Left ventricle myocardium superior (tissue), 1 donor: Measurements from ENCODE around the gene TNFRSF18. TPM values are rescaled to one million over a fixed set of nuclear protein-coding genes. Genes with fewer than 3 reads are reported as not detected.
"Not testable (repeated sequence)": the region's sequence is repeated elsewhere in the genome, so short reads cannot be mapped to it uniquely, and the experiment has no call there.

Experiments
- ATAC-seq: fragments of 200-7000 bp; cut with Tn5 transposase; one replicate; pipeline ENCODE4 v1.9.1; 2020; ENCODE audit warnings: mild to moderate bottlenecking, moderate library complexity
- DNase-seq: peaks from one replicate; pipeline ENCODE4 v3.0.0-alpha.2; 2020
- intact Hi-C: fragments of 100-400 bp; cut with micrococcal nuclease; formaldehyde crosslinking; loops from one replicate; pipeline ENCODE4 v1.11.0; 2022
- total RNA-seq: library from RNA; stranded (reverse); fragmentation: NEBNext Ultra II Directional; extraction: Animal tissue kit (Norgen Biotek cat#: 25700); gene quantifications from one replicate; pipeline ENCODE4 v1.2.1, GENCODE V29; 2021
- donor health status: DM: no; HTN: yes; CAD: no; lungs with severe emphysema.

The TNFRSF18 gene
- total RNA-seq, 1 donor from 2014 or later, result 0.32 TPM

DNA sequence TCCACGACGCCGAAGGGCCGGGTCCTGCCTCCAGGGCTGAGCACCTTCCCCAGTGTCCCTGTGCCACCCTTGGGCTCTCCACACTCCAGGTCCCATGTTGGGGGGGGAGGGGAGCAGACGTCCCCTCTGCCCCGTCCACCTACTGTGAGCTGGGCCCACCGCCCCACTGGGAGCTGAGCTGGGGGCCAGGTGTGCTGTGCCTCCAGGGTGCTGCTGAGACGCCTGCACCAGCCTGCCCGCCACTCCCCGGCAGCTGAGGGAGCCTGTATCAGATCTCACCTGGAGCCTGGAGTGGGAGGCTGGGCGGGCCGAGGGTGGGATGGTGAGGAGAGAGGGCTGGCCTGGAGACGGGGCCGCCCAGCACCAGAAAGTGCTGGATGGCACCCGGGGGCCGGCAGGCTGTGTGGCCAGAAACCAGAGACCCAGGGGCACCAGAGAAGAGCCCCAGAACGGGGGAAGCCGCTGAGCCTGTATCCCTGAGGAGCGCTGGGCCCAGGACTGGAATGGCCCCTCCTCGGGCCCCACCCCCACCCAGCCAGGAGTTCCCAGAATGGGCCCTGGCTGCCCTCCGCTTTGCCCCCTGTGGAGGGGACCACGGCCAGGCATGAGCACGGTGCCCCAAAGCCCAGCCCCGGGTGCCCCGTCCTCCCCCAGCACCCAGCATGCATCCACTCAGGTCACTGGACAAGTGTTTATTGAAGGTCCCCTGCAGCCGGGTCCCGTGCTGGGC lies 3.4 kb downstream of the TNFRSF18 start:
- ATAC-seq, result no peak
- peak; percentile 23 for DNase-seq
- intact Hi-C loops, result no loop called here

- intact Hi-C loops, result no loop called here
- DNase-seq, result peak; percentile 70
These were observed 5.2 kb downstream of the TNFRSF18 start for GRCh38 chr1:1200876-1201810.

DNA sequence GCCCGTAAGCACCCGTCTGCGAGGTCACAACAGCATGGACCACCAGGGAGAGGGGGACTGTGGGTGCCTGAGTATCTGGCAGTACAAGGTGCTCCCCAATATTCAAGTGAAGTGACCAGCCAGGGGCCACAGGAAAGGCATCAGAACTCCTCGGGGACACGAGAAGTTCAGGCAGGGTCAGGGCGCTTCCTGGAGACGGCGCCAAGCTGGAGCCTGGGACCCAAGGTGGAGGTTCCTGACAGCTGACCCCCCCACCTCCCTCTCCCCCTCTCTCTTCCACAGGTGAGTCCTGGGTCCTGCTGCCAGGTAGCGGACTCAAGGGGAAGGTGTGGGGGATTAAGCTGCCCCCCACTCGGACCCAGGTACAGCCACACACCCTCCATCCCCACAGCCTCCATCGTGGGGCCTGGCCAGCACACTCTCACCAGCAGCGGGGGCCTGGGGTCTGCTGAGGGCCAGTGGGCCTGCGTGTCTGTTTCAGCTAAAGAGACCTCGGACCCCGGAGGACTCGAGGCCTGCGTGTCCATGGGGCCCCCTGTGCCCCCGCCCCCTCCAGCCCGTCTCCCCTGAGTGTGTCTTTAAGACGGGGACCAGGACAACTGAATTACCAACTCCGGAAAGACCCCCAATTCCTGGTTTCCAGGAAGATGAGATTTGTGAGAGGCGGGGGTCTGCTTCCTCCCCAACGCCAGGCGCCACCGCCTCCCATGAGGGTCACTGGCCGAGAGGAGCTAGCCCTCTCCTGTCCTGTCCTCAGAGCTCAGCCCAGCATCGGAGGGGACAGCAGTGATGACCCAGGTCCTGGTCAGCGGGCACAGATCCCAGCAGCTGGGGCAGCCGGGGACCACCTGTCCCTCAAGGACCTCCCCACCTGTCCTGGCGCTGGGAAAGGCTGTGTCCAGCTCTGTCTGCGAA lies 6.2 kb downstream of the TNFRSF18 start:
- no peak for ATAC-seq

More at GRCh38 chr1:1200876-1201810, 5.2 kb downstream of the TNFRSF18 start:
- peak; percentile 54 for ATAC-seq

DNA sequence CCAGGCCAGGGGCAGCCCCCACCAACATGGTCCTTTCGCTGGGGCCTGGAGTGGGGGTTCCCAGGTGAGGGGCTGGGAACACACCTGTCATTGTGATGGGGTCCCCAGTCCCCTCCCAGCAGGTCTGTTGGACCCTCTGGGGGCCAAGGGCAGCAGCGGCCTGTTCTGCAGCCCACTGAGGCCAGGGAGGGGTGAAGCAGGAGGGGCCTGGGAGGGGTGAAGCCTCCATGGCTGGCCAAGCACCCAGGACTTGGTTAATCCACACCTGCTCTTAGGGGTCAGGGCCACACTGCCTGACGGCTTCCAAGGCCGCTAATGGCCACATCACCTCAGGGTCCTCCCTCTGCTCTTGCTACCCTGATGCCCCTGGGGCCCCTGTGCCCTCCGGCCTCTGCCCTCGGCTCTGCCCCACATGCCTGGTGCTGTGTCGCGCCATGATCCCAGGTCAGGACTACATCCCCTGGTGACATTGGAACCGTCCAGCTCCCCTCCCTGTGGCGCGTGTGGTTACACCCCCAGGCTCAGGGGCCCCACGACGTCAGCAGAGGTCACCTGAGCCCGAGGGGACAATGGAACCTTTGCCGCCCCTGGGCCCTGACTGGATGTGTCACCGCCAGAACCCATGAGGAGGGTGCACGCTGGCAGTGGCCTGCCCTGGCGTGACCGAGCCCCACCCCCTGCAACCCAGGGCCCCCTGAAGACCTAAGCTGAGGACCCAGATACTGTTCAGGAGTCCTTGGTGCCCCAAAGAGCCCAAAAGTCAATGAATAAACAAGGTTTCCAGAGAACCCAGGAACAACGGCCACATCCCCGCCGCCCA lies 7.0 kb downstream of the TNFRSF18 start:
- ATAC-seq, result no peak
- intact Hi-C loops, result no loop called here
- DNase-seq, result peak; percentile 23

More for the DNA sequence above, 6.2 kb downstream of the TNFRSF18 start:
- DNase-seq, result peak; percentile 22
- intact Hi-C loops, result no loop called here

DNA sequence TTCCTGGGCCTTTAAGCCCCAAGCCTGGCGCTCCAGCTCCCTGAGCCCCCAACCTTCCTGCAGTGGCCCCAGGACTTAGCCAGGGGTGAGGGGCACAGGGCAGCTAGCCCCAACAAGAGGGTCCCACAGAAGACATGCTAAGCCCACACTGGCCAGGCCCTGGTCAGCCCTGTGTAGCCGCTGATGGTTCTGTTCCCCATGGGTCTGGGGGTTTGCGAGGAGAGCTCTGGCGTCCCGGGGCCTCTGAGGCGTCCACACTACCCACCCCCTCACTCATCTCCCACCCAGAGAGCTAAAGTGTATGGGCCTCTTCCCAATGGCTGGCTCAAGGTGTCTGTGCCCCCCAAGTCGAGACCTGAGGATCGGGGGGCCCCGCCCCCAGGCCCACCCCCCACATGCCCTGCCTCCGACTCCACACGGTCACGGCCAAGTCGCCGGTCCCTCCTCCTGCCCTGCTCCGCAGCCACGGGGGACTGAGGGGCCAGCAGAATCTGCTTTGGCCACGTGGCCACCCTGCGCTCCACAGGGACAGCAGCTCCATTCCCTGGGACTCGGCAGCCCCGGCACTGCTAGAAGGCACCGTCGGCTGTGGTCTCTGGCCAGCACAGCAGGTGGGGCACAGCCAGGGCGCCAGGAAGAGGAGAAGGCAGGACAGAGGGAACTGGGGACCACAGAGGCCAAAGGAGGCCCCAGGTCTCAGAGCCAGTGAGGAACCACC lies 7.8 kb downstream of the TNFRSF18 start:
- DNase-seq (peak; percentile 22), ATAC-seq (no peak)
- intact Hi-C loops, result no loop called here

DNA sequence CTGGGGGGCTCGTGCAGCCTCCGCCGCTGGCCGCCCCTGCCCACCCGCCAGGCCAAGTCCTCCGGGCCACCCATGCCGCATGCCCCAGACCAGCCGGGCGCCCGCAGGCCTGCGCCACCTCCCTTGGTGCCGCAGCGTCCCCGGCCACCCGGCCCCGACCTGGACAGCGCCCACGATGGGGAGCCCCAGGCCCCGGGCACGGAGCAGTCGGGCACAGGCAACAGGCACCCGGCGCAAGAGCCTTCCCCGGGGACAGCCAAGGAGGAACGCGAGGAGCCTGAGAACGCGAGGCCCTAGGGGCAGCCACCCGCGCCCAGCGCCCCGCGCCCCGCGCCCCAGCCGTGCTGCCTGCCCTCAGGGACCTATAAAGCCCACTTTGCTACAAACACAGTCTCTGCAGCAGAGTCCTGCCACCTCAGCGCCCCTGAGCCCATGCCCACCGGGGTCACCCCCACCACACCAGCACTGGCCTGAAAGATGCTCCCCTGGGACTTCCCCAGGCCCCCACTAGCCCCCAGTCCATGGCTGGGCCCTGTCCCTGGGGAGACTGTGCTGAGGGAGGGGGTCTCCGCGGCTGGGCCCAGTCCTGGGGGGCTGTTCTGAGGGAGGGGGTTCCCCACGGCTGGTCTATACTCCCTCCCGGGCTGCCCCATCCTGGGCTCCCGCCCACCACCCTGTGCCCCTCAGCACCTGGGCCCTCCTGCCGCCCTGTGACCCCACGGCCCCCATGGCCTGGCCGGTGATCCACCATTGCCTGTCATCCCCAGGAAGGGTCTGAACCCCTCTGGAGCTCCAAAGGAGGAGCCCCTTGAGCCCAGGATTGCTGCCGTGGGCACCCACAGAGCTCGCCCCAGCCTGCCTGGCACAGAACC lies 8.6 kb downstream of the TNFRSF18 start:
- intact Hi-C loops, result no loop called here
- ATAC-seq, result no peak
- peak; percentile 15 for DNase-seq

- no peak for ATAC-seq
These were observed 9.2 kb downstream of the TNFRSF18 start for GRCh38 chr1:1197188-1197500.

GRCh38 chr1:1196431-1197187 lies 9.8 kb downstream of the TNFRSF18 start:
- DNase-seq, result peak; percentile 17
- no peak for ATAC-seq
- intact Hi-C loops, result no loop called here

More at GRCh38 chr1:1197188-1197500, 9.2 kb downstream of the TNFRSF18 start:
- intact Hi-C loops, result no loop called here
- no peak for DNase-seq

- ATAC-seq, DNase-seq, intact Hi-C loops: not testable (repeated sequence)
These were observed 10.7 kb downstream of the TNFRSF18 start for GRCh38 chr1:1195726-1196125.

- intact Hi-C loops, result no loop called here
- DNase-seq (no peak), ATAC-seq (no peak)
These were observed 11.7 kb downstream of the TNFRSF18 start for GRCh38 chr1:1194723-1195122.

DNA sequence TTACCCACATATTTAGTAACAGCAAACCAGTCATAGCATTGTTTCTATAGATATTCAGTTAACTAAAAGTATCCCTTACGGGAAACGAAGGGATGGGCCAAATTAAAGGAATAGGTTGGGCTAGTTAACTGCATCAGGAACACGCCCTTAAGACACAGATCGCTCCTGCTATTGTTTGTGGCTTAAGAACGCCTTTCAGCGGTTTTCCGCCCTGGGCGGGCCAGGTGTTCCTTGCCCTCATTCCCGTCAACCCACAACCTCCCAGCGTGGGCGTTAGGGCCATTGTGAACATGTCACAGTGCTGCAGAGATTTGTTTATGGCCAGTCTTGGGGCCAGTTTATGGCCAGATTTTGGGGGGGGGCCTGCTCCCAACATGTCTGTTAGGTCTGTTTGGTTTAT lies 14.7 kb downstream of the TNFRSF18 start:
- DNase-seq (no peak), ATAC-seq (no peak)
- intact Hi-C loops, result no loop called here

DNA sequence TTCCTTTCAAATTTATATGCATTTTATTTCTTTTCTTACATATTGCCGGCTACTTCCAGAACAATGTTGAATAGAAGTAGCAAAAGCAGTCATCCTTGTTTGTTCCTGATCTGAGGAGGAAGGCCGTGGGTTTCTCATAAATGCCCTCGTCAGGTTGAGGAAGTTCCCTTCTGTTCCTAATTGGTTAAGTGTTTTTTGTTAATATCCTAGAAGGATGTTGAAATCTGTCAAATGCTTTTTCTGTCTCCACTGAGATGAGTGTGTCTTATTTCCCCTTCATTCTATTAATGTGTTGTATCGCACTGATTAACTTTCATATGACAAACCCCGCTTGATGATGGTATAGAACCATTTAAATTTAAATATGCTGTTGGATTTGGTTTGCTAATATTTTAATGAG lies 17.3 kb downstream of the TNFRSF18 start:
- ATAC-seq, result no peak
- no peak for DNase-seq
- intact Hi-C loops, result no loop called here

DNA sequence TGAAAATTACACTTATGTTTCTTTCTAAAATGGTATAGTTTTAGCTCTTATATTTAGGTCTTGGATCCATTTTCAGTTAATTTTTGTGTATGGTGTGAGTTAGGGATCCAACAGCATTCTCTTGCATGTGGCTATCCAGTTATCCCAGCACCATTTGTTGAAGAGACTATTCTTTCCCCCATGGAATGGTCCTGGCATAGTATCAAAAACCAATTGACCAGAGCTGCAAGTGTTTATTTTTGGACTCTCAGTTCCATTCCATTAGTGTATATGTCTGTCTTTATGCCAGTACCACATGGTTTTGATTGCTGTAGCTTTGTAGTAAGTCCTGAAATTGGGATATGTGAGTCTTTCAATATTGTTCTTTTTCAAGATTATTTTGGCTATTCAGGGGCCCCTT lies 18.5 kb downstream of the TNFRSF18 start:
- intact Hi-C loops, result no loop called here
- ATAC-seq (peak; percentile 68), DNase-seq (no peak)

DNA sequence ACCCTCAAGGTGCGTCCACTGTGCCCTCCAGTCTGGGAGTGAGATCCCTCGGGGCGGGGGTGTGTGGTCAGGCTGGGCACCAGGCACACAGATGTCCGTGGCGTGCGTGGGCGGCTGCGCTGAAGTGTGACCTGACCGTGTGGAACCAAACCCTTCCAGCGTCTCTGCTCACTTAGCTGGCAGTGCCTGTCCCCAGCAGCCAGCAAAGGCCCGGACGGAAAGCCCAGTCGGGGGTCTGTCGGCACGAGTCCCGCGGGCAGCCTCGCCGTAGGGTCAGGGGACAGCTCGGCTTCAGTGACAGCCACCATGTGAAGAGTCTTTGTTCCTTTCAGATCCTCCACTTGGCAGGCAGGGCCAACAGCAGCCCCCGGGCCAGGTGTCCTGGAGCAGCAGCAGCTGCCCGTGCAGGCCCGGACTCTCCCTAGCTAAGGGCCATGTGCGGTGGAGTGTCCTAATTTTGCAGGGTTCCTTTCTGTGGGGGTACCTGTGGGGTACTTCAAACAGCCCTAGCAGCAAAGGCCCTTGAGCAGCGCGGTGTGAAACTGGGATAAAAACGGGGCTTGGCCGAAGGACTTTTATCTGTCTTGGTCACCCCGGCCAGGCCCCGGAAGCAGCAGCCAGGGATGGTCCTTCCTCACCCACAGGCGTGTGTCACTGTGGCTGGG lies 21.2 kb downstream of the TNFRSF18 start:
- DNase-seq (peak; percentile 20), ATAC-seq (no peak)
- intact Hi-C loops, result no loop called here

DNA sequence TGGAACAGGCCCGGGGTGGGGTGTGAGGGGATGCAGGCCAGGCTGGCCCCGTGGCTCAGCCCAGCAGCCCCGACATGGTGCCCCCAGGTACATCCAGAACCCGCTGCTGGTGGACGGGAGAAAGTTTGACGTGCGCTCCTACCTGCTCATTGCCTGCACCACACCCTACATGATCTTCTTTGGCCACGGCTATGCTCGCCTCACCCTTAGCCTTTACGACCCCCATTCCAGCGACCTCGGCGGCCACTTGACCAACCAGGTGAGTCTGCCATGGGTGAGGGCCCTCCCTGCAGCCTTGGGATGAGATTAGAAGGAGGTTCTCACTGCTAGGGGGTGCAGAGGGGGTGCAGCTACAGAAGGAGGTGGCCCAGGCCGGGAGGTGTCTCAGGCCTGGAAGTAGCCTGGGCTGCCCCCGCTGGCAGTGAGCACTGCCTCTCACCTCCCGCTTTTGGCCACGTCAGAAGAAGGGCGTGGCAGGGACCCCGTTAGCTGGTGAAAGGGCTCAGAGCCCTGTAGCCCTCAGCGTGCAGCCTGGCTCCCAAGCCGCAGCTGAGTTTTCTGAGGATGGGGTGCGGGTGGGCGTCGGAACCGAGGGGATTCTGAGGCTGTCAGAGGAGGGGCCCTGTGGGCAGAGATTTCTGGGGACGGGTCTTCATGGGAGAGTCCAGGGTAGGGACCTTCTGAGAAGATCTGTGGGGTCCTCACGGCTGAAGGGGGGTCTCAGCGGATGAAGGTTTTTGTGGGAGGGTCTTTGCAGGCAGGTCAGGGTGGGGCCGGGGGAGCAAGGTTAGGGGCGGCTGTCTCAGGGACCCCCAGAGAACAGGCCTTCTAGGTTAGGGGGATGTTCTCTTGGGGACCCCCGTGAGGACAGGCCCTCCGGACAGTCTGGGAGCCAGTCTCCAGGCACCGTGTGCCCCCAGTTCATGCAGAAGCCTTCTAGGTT lies 22.3 kb downstream of the TNFRSF18 start:
- intact Hi-C loops, result no loop called here
- ATAC-seq, result no peak
- DNase-seq, result peak; percentile 12
